K562 (cell line): ENCODE results near the gene TMEM86B. TPM values are rescaled to one million over a fixed set of nuclear protein-coding genes. Genes with fewer than 3 reads are reported as not detected.
A peak's percentile ranks its signal among the peaks of the same experiment; 100 is the strongest.

Experiments
- ARID1B ChIP-seq: fragments of 450-650 bp; IDR thresholded peaks from 2 replicates; pipeline ENCODE4 v1.6.1; 2016; ENCODE audit warnings: antibody characterized with exemption, mild to moderate bottlenecking, inconsistent platforms
- CEBPB ChIP-seq: fragments of 450-650 bp; IDR thresholded peaks from 2 replicates; pipeline ENCODE4 v1.6.1; 2016; ENCODE audit warnings: missing genetic modification characterization, missing compliant biosample characterization
- CREM ChIP-seq: IDR thresholded peaks from 2 replicates; pipeline ENCODE4 v1.6.1; 2014; ENCODE audit warnings: antibody characterized with exemption, low read depth
- DDX20 ChIP-seq: fragments of 450-650 bp; IDR thresholded peaks from 2 replicates; pipeline ENCODE4 v1.6.1; 2016; ENCODE audit warnings: missing genetic modification characterization, low read depth, mild to moderate bottlenecking, missing compliant biosample characterization, moderate library complexity
- ETV1 ChIP-seq: fragments of 450-650 bp; conservative IDR thresholded peaks from 2 replicates; pipeline ENCODE4 v1.6.1; 2016; ENCODE audit warnings: missing genetic modification characterization, control low read depth, low read depth, missing compliant biosample characterization
- HDAC1 ChIP-seq, 2 experiments: fragments of 450-650 bp; IDR thresholded peaks; 2 replicates each; pipeline ENCODE4 v1.6.1; 2016 to 2017; ENCODE audit warnings: inconsistent platforms in 1 of 2, mild to moderate bottlenecking in 1 of 2, moderate library complexity in 1 of 2
- LEF1 ChIP-seq: fragments of 450-650 bp; IDR thresholded peaks from 2 replicates; pipeline ENCODE4 v1.6.1; 2016; ENCODE audit warnings: mild to moderate bottlenecking
- MAZ ChIP-seq, 2 experiments: fragments of 450-650 bp in 1 of 2; sonication (generic) in 1 of 2; formaldehyde crosslinking; IDR thresholded peaks in 1 of 2; conservative IDR thresholded peaks in 1 of 2; 2 replicates each; pipeline versions ENCODE4 v1.4.0 to v1.5.0; 2020; ENCODE audit warnings: mild to moderate bottlenecking in 1 of 2, missing genetic modification reagents in 1 of 2
- MBD2 ChIP-seq: sonication (generic); IDR thresholded peaks from 2 replicates; pipeline ENCODE4 v1.6.1; 2016; ENCODE audit warnings: low read depth, borderline replicate concordance
- MECOM ChIP-seq: fragments of 250-450 bp; sonication (Bioruptor Pico); IDR thresholded peaks from 2 replicates; pipeline ENCODE4 v1.8.0; 2022; ENCODE audit warnings: inconsistent platforms
- POLR2AphosphoS5 ChIP-seq: IDR thresholded peaks from 2 replicates; pipeline ENCODE4 v1.6.1; 2011; ENCODE audit warnings: mild to moderate bottlenecking, low read depth, low read length, moderate library complexity; ENCODE audit not compliant: control insufficient read depth, insufficient read depth
- PTBP1 ChIP-seq: fragments of 200-400 bp; formaldehyde crosslinking; IDR thresholded peaks from 2 replicates; pipeline ENCODE4 v1.6.1; 2017; ENCODE audit warnings: low read depth, low read length
- RFX7 ChIP-seq: fragments of 250-450 bp; sonication (Bioruptor Pico); IDR thresholded peaks from 2 replicates; pipeline ENCODE4 v1.5.1; 2021; ENCODE audit warnings: mild to moderate bottlenecking
- SIN3A ChIP-seq, 2 experiments: fragments of 150-350 bp in 1 of 2; IDR thresholded peaks; 2 replicates each; pipeline ENCODE4 v1.6.1; 2011 to 2016; ENCODE audit warnings: borderline replicate concordance in 2 of 2, low read depth in 2 of 2, low read length in 2 of 2, mild to moderate bottlenecking in 2 of 2, moderate library complexity in 2 of 2; ENCODE audit not compliant: control insufficient read depth in 1 of 2
- TAF1 ChIP-seq: IDR thresholded peaks from 2 replicates; pipeline ENCODE4 v1.6.1; 2011; ENCODE audit warnings: mild to moderate bottlenecking, low read length, moderate library complexity; ENCODE audit not compliant: insufficient read depth, control insufficient read depth, severe bottlenecking; ENCODE audit errors: extremely low read depth
- TCF15 ChIP-seq: fragments of 250-450 bp; sonication (Bioruptor Pico); IDR thresholded peaks from 2 replicates; pipeline ENCODE4 v1.8.0; 2022; ENCODE audit warnings: moderate library complexity, mild to moderate bottlenecking, inconsistent platforms
- U2AF1 ChIP-seq: fragments of 200-400 bp; formaldehyde crosslinking; optimal IDR thresholded peaks from 2 replicates; pipeline ENCODE3; 2017; ENCODE audit warnings: mild to moderate bottlenecking, low read depth, low read length, moderate library complexity
- ZC3H8 ChIP-seq: fragments of 450-650 bp; IDR thresholded peaks from 2 replicates; pipeline ENCODE4 v1.6.1; 2017
- ZNF263 ChIP-seq: sonication (generic); formaldehyde crosslinking; IDR thresholded peaks from 2 replicates; pipeline ENCODE4 v1.8.0; 2022; ENCODE audit warnings: mild to moderate bottlenecking, missing genetic modification reagents, borderline replicate concordance
- ZNF347 ChIP-seq: fragments of 450-650 bp; formaldehyde crosslinking; IDR thresholded peaks from 2 replicates; pipeline ENCODE4 v1.4.0; 2020; ENCODE audit warnings: low read depth, mild to moderate bottlenecking, moderate library complexity
- ZNF41 ChIP-seq: fragments of 250-450 bp; sonication (Bioruptor Pico); conservative IDR thresholded peaks from 2 replicates; pipeline ENCODE4 v1.4.0; 2020; ENCODE audit warnings: mild to moderate bottlenecking
- polyA plus RNA-seq, 8 experiments: library from polyadenylated mRNA; depleted of rRNA in 4 of 8; stranded (reverse) in 5 of 8; unstranded in 3 of 8; fragments of >200 nt; fragmentation: Nextera tagmentation in 2 of 8; fragmentation: Illumina TruSeq in 1 of 8; extraction: Ambion mirVana in 2 of 8; extraction: Trizol in 1 of 8; gene quantifications; 2 replicates each; pipeline versions ENCODE4 v1.2.1 to v1.2.3, GENCODE V29; 2011 to 2014; ENCODE audit warnings: inconsistent platforms in 1 of 8, missing spikeins in 1 of 8
- total RNA-seq, 7 experiments: library from RNA; depleted of rRNA in 6 of 7; stranded (reverse); fragments of >200 nt in 6 of 7; fragmentation: Illumina TruSeq in 2 of 7; extraction: Trizol in 2 of 7; gene quantifications; 2 replicates each; pipeline versions ENCODE4 v1.2.1 to v1.2.3, GENCODE V29; 2011 to 2021; ENCODE audit warnings: low replicate concordance in 1 of 7
- TF ChIP-seq, protein P1 (sequence below): sonication (generic); formaldehyde crosslinking; IDR thresholded peaks from 2 replicates; pipeline ENCODE4 v1.8.0; 2023; ENCODE audit warnings: missing genetic modification reagents, mild to moderate bottlenecking, borderline replicate concordance

TMEM86B gene
- total and polyA plus RNA-seq, 9 of the 15 experiments (the other 6 are each of a cell fraction or from before 2014, with no cell fraction given), result 0.28 to 7.9 (median 2.1) TPM

DNA sequence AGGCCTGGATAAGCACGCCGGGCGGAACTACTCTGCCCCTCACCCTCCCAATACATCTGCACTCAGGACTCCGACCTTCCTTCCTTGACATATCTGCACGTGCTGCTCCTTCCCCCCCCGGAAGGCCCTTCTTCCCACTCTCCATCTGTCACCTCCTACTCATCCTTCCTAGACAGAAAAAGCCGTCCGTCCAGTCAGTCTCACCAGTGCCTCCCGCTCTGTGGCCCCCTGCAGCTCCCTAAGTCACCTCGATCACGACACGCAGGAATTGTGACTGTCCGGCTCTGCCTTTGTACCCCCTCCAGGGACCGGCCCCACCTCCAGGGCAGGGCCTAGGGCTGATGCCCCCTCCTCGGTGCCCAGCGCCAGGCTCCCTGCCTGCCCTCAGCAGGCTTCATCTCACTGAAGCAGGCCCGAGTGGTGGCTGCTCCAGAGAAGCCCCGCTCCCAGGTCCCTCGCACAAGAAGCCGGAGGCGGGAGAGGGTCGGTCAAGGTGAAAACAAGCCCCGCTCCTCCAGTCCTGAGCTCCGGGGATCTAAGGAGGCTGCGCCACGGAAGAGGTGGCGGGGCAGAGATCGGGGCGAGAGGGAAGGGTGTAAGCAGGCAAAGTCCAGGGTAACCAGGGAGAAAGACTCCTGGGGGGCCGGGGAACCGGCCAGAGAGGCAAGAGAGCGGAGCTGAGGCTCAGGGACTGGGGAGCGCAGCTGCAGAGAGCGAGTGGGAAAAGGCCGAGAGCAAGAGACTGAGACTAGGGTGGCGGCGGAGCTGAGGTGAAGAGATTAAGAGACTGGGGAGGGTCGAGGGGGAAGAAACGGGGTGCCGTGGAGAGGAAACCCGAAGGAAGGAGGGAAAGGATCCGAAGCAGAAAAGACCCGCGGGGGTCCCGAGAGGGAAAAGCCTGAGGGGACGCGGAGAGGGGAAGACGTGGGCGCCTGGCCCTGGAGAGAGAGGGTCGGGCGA is 29.2 kb upstream of the TMEM86B start (continued):
- TF ChIP-seq MAZ (CRISPR knock-in tag; conservative IDR thresholded peaks at IDR 0.05 in 1 of 2, IDR thresholded peaks at IDR 0.05 in 1 of 2) (peak in 1 of 2 experiments; percentile 25; a peak in 2 of 4 replicates), U2AF1 (no peak), POLR2AphosphoS5 (no peak), RFX7 (CRISPR knock-in tag) (no peak), ZNF41 (CRISPR knock-in tag) (no peak), LEF1 (no peak), CREM (peak; percentile 3; the same call in 1 of the 2 replicates), MBD2 (no peak), HDAC1 (IDR thresholded peaks at IDR 0.05) (peak in 1 of 2 experiments; percentile 92; a peak in 2 of 4 replicates), PTBP1 (no peak), ARID1B (no peak), TCF15 (CRISPR knock-in tag) (no peak), ETV1 (tag) (peak; percentile 52), DDX20 (tag) (no peak), ZNF263 (CRISPR knock-in tag) (peak; percentile 41; the same call in 1 of the 2 replicates), MECOM (no peak), CEBPB (tag) (no peak), ZNF347 (CRISPR knock-in tag) (no peak), SIN3A (IDR thresholded peaks at IDR 0.05; ENCODE audit: borderline replicate concordance in 2 of 2, control insufficient read depth in 1 of 2, low read depth in 2 of 2, low read length in 2 of 2) (peak; percentile 35 to 95; a peak in 2 of 4 replicates), ZC3H8 (no peak), TAF1 (peak; percentile 1)
- TF ChIP-seq, protein P1, sequence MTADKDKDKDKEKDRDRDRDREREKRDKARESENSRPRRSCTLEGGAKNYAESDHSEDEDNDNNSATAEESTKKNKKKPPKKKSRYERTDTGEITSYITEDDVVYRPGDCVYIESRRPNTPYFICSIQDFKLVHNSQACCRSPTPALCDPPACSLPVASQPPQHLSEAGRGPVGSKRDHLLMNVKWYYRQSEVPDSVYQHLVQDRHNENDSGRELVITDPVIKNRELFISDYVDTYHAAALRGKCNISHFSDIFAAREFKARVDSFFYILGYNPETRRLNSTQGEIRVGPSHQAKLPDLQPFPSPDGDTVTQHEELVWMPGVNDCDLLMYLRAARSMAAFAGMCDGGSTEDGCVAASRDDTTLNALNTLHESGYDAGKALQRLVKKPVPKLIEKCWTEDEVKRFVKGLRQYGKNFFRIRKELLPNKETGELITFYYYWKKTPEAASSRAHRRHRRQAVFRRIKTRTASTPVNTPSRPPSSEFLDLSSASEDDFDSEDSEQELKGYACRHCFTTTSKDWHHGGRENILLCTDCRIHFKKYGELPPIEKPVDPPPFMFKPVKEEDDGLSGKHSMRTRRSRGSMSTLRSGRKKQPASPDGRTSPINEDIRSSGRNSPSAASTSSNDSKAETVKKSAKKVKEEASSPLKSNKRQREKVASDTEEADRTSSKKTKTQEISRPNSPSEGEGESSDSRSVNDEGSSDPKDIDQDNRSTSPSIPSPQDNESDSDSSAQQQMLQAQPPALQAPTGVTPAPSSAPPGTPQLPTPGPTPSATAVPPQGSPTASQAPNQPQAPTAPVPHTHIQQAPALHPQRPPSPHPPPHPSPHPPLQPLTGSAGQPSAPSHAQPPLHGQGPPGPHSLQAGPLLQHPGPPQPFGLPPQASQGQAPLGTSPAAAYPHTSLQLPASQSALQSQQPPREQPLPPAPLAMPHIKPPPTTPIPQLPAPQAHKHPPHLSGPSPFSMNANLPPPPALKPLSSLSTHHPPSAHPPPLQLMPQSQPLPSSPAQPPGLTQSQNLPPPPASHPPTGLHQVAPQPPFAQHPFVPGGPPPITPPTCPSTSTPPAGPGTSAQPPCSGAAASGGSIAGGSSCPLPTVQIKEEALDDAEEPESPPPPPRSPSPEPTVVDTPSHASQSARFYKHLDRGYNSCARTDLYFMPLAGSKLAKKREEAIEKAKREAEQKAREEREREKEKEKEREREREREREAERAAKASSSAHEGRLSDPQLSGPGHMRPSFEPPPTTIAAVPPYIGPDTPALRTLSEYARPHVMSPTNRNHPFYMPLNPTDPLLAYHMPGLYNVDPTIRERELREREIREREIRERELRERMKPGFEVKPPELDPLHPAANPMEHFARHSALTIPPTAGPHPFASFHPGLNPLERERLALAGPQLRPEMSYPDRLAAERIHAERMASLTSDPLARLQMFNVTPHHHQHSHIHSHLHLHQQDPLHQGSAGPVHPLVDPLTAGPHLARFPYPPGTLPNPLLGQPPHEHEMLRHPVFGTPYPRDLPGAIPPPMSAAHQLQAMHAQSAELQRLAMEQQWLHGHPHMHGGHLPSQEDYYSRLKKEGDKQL (CRISPR knock-in tag), result no peak
